Gastrocnemius medialis (tissue), 4 donors: ENCODE results near the gene TMPRSS3.

Source experiments
- POLR2A ChIP-seq, 2 donors: fragments of 450-650 bp; IDR thresholded peaks; one replicate each; pipeline ENCODE4 v1.6.1; 2017; ENCODE audit warnings: antibody characterized with exemption in 2 of 2, mild to moderate bottlenecking in 2 of 2, moderate library complexity in 2 of 2
- TF ChIP-seq, protein P1 (sequence below), 5 experiments: fragments of 450-650 bp in 3 of 5; fragments of 200-600 bp in 2 of 5; sonication (generic) in 2 of 5; IDR thresholded peaks in 4 of 5; conservative IDR thresholded peaks in 1 of 5; 1 replicate in 4 of 5; 2 replicates in 1 of 5; pipeline ENCODE4 v1.5.1; 2016 to 2019; ENCODE audit warnings: antibody characterized with exemption in 5 of 5, mild to moderate bottlenecking in 3 of 5, moderate library complexity in 3 of 5

DNA sequence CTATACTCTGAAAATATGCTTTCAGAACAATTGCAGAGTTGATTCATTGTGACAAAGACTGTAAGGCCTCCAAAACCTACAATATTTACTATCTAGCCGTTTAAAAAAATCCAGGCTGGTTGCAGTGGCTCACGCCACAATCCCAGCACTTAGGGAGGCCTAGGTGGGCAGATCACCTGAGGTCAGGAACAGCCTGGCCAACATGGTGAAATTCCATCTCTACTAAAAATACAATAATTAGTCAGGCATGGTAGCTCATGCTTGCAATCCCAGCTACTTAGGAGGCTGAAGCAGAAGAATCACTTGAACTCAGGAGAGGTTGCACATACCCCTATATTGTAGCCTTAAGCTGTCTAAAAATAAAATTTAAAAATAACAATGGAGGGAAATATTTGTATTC lies 39.8 kb downstream of the TMPRSS3 start:
- TF ChIP-seq, protein P1, sequence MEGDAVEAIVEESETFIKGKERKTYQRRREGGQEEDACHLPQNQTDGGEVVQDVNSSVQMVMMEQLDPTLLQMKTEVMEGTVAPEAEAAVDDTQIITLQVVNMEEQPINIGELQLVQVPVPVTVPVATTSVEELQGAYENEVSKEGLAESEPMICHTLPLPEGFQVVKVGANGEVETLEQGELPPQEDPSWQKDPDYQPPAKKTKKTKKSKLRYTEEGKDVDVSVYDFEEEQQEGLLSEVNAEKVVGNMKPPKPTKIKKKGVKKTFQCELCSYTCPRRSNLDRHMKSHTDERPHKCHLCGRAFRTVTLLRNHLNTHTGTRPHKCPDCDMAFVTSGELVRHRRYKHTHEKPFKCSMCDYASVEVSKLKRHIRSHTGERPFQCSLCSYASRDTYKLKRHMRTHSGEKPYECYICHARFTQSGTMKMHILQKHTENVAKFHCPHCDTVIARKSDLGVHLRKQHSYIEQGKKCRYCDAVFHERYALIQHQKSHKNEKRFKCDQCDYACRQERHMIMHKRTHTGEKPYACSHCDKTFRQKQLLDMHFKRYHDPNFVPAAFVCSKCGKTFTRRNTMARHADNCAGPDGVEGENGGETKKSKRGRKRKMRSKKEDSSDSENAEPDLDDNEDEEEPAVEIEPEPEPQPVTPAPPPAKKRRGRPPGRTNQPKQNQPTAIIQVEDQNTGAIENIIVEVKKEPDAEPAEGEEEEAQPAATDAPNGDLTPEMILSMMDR (IDR thresholded peaks at IDR 0.05 in 4 of 5, conservative IDR thresholded peaks at IDR 0.05 in 1 of 5) = no peak
- TF ChIP-seq POLR2A (IDR thresholded peaks at IDR 0.05) = no peak
